HepG2 (cell line): ENCODE measurements around the gene OVOL3. TPM values are rescaled to one million over a fixed set of nuclear protein-coding genes. Genes with fewer than 3 reads are reported as not detected.

Source experiments
- ATAC-seq: fragments of 200-7000 bp; cut with Tn5 transposase; 3 replicates; pipeline ENCODE4 v1.9.1; 2020; ENCODE audit warnings: mild to moderate bottlenecking, moderate library complexity
- BruUV-seq: library from RNA; stranded (reverse); fragments of 400-500 nt; replicated peaks from 2 replicates; lab custom pipeline; 2021; lab: Mats Ljungman, UMichigan
- CTCF ChIA-PET: fragments of 300-600 bp; formaldehyde crosslinking; extraction: SDS; loops from one replicate; lab custom pipeline; 2021; ENCODE audit warnings: low total read pairs, inconsistent platforms, low intra/inter-chr PET ratio; lab: Yijun Ruan, JAX
- POLR2A ChIA-PET: fragments of 350-600 bp; sonication (Branson Sonifier 250); formaldehyde crosslinking; loops from one replicate; lab custom pipeline; 2020; ENCODE audit warnings: antibody characterized with exemption, inconsistent platforms; lab: Yijun Ruan, JAX
- DNase-seq: peaks from one replicate; pipeline ENCODE4 v3.0.0-alpha.2; 2015; ENCODE audit warnings: low spot score
- FAIRE-seq: peaks from 3 replicates; lab custom pipeline; 2011; peaks lifted over from hg19 to GRCh38; lab: Jason Lieb, UNC
- H2AFZ ChIP-seq: one replicate; pipeline ENCODE4 v1.6.1; 2011; ENCODE audit warnings: low read length, inconsistent platforms
- H3K27ac ChIP-seq: fragments of 300-600 bp; 3 replicates; pipeline ENCODE4 v1.8.0; 2011; ENCODE audit warnings: mixed run types, mild to moderate bottlenecking, mixed read lengths, low read length, inconsistent platforms; ENCODE audit not compliant: insufficient read depth; ENCODE audit errors: extremely low read length
- H3K27me3 ChIP-seq, 2 experiments: fragments of 200-600 bp in 1 of 2; 2 replicates in 1 of 2; 3 replicates in 1 of 2; pipeline versions ENCODE4 v1.6.0 to v1.8.0; 2011; ENCODE audit warnings: low read length in 2 of 2, mild to moderate bottlenecking in 2 of 2, moderate library complexity in 2 of 2, inconsistent platforms in 1 of 2; ENCODE audit not compliant: insufficient read depth in 2 of 2, control insufficient read depth in 1 of 2
- H3K36me3 ChIP-seq, 2 experiments: fragments of 200-600 bp in 1 of 2; replicated peaks in 1 of 2; 2 replicates in 1 of 2; 3 replicates in 1 of 2; pipeline versions ENCODE4 v1.5.1 to v1.8.0; 2011; ENCODE audit warnings: low read length in 2 of 2, inconsistent platforms in 1 of 2; ENCODE audit not compliant: insufficient read depth in 2 of 2, control insufficient read depth in 1 of 2
- H3K4me1 ChIP-seq: 2 replicates; pipeline ENCODE4 v1.5.1; 2012; ENCODE audit warnings: low read length, inconsistent platforms; ENCODE audit not compliant: insufficient read depth
- H3K4me2 ChIP-seq: 2 replicates; pipeline ENCODE4 v1.6.0; 2011; ENCODE audit warnings: low read depth, low read length, inconsistent platforms
- H3K4me3 ChIP-seq, 3 experiments: fragments of 200-600 bp in 1 of 3; sonication (generic), shearing (Covaris generic) in 1 of 3; replicated peaks in 1 of 3; 2 replicates each; pipeline ENCODE4 v1.5.1; 2011 to 2016; ENCODE audit warnings: low read length in 3 of 3, inconsistent platforms in 2 of 3, low read depth in 2 of 3, mild to moderate bottlenecking in 2 of 3, control low read depth in 1 of 3, mixed read lengths in 1 of 3; ENCODE audit not compliant: insufficient read depth in 1 of 3
- H3K79me2 ChIP-seq: one replicate; pipeline ENCODE4 v1.6.1; 2011; ENCODE audit warnings: low read length, inconsistent platforms; ENCODE audit not compliant: insufficient read depth
- H3K9ac ChIP-seq: 2 replicates; pipeline ENCODE4 v1.6.0; 2011; ENCODE audit warnings: mild to moderate bottlenecking, low read depth, low read length, inconsistent platforms; ENCODE audit not compliant: insufficient read depth
- H3K9me3 ChIP-seq: 2 replicates; pipeline ENCODE4 v1.5.1; 2012; ENCODE audit warnings: mild to moderate bottlenecking, low read length
- H4K20me1 ChIP-seq: 2 replicates; pipeline ENCODE4 v1.6.0; 2011; ENCODE audit warnings: inconsistent platforms, mild to moderate bottlenecking, low read length, moderate library complexity; ENCODE audit not compliant: insufficient read depth
- HCFC1 ChIP-seq: fragments of 150-350 bp; IDR thresholded peaks from 2 replicates; pipeline ENCODE4 v1.6.1; 2014; ENCODE audit warnings: low read depth, low read length
- POLR2G ChIP-seq: fragments of 200-400 bp; formaldehyde crosslinking; IDR thresholded peaks from 2 replicates; pipeline ENCODE4 v1.6.1; 2018; ENCODE audit warnings: mild to moderate bottlenecking, low read depth, low read length, moderate library complexity
- SNAPC2 ChIP-seq: sonication (generic); formaldehyde crosslinking; IDR thresholded peaks from 2 replicates; pipeline ENCODE4 v1.8.1; 2022; ENCODE audit warnings: mild to moderate bottlenecking, missing genetic modification reagents
- ZFP1 ChIP-seq: IDR thresholded peaks from 2 replicates; pipeline ENCODE4 v1.6.1; 2016
- ZNF572 ChIP-seq: sonication (generic); formaldehyde crosslinking; IDR thresholded peaks from 2 replicates; pipeline ENCODE4 v1.5.1; 2020; ENCODE audit warnings: mild to moderate bottlenecking, missing genetic modification reagents
- ZNF772 ChIP-seq: sonication (generic); formaldehyde crosslinking; IDR thresholded peaks from 2 replicates; pipeline ENCODE4 v1.5.0; 2020; ENCODE audit warnings: mild to moderate bottlenecking, missing genetic modification reagents
- WGBS: methylation state at CpG from one replicate; pipeline ENCODE4 v1.1.6; 2017; ENCODE audit warnings: low lambda C conversion rate; 5-methylcytosine and 5-hydroxymethylcytosine counted together
- in situ Hi-C: cut with HindIII; loops from 2 replicates; pipeline ENCODE4 v1.10.0; 2017; ENCODE audit warnings: low pct_unique_long_range_greater_than_20kb; ENCODE audit not compliant: extremely low pct_ligation_motif_present
- intact Hi-C: fragments of 100-400 bp; cut with micrococcal nuclease; formaldehyde crosslinking; loops from one replicate; pipeline ENCODE4 v1.10.0; 2022; ENCODE audit not compliant: unreplicated experiment
- polyA plus RNA-seq, 8 experiments: library from polyadenylated mRNA; depleted of rRNA in 3 of 8; stranded (reverse) in 7 of 8; unstranded in 1 of 8; fragments of >200 nt; fragmentation: Illumina TruSeq in 4 of 8; extraction: Trizol in 4 of 8; gene quantifications; 2 replicates each; pipeline versions ENCODE4 v1.2.1 to v1.2.3, GENCODE V29; 2011 to 2016; ENCODE audit warnings: low read depth in 4 of 8, missing spikeins in 1 of 8, mixed read lengths in 1 of 8; ENCODE audit not compliant: insufficient read depth in 1 of 8
- total RNA-seq, 5 experiments: library from RNA; depleted of rRNA; stranded (reverse); fragments of >200 nt; fragmentation: Illumina TruSeq; extraction: Trizol; gene quantifications; 2 replicates each; pipeline ENCODE4 v1.2.3, GENCODE V29; 2016; ENCODE audit warnings: low read depth in 1 of 5
- TF ChIP-seq, protein P1 (sequence below): sonication (generic); formaldehyde crosslinking; IDR thresholded peaks from 2 replicates; pipeline ENCODE4 v1.4.0; 2020; ENCODE audit warnings: missing genetic modification reagents
- TF ChIP-seq, protein P2 (sequence below): sonication (generic); formaldehyde crosslinking; IDR thresholded peaks from 2 replicates; pipeline ENCODE4 v1.4.0; 2020; ENCODE audit warnings: missing genetic modification reagents
- TF ChIP-seq, protein P3 (sequence below), 2 experiments: IDR thresholded peaks; 2 replicates each; pipeline ENCODE4 v1.6.1; 2011 to 2012; ENCODE audit warnings: low read length in 2 of 2, borderline replicate concordance in 1 of 2, low read depth in 1 of 2, mild to moderate bottlenecking in 1 of 2, moderate library complexity in 1 of 2

Gene OVOL3
- total and polyA plus RNA-seq, 2 of the 13 experiments (the other 11 are each of a cell fraction or from before 2014, with no cell fraction given): not detected

- 93% methylated on average over 6 of the region's 6 CpGs for WGBS
- DNase-seq (no peak), ATAC-seq (no peak), FAIRE-seq (no peak)
- Histone ChIP-seq H2AFZ (no peak overlapping the region), H3K4me2 (no peak overlapping the region), H3K4me3 (no peak overlapping the region), H3K27ac (no peak overlapping the region), H3K9ac (no peak overlapping the region), H3K27me3 (no peaks in the 10 kb centered on the region), H3K36me3 (peaks cover 15 to 28% of the 10 kb centered on the region in 2 experiments; a peak in 4 of 5 replicates), H4K20me1 (no peaks in the 10 kb centered on the region), H3K4me1 (no peaks in the 10 kb centered on the region), H3K79me2 (no peaks in the 10 kb centered on the region), H3K9me3 (no peaks in the 10 kb centered on the region)
- in situ Hi-C loops (no loop called here), intact Hi-C loops (no loop called here)
- BruUV-seq: no TSS peak
- ChIA-PET CTCF (no interaction called here), POLR2A (no interaction called here)
- TF ChIP-seq POLR2G: peak; percentile 37; the same call in 1 of the 2 replicates
- TF ChIP-seq SNAPC2 (CRISPR knock-in tag): no peak
Observed at GRCh38 chr19:36106441-36106840, 4.5 kb upstream of the OVOL3 start.

DNA sequence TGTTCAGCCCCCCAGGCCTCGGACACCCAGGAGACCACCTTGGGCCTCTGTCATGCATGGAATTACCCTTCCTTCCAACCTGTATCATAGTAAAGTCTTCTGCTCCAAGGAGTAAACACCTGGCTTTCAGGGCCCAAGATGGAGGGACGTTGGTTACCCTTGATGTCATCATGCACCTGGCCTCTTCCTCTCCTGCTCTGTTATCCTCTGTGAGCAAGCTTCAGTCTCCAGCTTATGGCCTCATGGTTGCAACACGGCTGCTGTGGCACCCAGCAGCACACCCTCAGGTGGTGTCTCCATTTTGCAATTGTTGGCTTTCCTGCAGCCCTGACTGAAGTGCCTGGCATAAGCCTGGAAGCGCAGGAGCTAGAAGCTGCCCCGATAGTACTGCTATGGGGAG, 4.0 kb upstream of the OVOL3 start:
- no peak overlapping the region for H3K27ac ChIP-seq
- H3K4me2 ChIP-seq: no peak overlapping the region
- no peak for DNase-seq
- ChIA-PET CTCF (no interaction called here), POLR2A (no interaction called here)
- H3K4me3 ChIP-seq: no peak overlapping the region
- WGBS: 90% methylated on average over 4 of the region's 5 CpGs
- no peak overlapping the region for H3K9ac ChIP-seq
- FAIRE-seq: no peak
- BruUV-seq: no TSS peak
- ATAC-seq: no peak
- peaks cover 12 to 28% of the 10 kb centered on the region in 2 experiments; a peak in 4 of 5 replicates for H3K36me3 ChIP-seq
- no peaks in the 10 kb centered on the region for H3K79me2 ChIP-seq
- H3K9me3 ChIP-seq: no peaks in the 10 kb centered on the region
- no peaks in the 10 kb centered on the region for H3K27me3 ChIP-seq
- H2AFZ ChIP-seq: no peak overlapping the region
- H4K20me1 ChIP-seq: no peaks in the 10 kb centered on the region
- H3K4me1 ChIP-seq: no peaks in the 10 kb centered on the region
- intact Hi-C loops (no loop called here), in situ Hi-C loops (no loop called here)
- TF ChIP-seq, protein P1, sequence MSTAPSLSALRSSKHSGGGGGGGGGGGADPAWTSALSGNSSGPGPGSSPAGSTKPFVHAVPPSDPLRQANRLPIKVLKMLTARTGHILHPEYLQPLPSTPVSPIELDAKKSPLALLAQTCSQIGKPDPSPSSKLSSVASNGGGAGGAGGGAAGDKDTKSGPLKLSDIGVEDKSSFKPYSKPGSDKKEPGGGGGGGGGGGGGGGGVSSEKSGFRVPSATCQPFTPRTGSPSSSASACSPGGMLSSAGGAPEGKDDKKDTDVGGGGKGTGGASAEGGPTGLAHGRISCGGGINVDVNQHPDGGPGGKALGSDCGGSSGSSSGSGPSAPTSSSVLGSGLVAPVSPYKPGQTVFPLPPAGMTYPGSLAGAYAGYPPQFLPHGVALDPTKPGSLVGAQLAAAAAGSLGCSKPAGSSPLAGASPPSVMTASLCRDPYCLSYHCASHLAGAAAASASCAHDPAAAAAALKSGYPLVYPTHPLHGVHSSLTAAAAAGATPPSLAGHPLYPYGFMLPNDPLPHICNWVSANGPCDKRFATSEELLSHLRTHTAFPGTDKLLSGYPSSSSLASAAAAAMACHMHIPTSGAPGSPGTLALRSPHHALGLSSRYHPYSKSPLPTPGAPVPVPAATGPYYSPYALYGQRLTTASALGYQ (CRISPR knock-in tag): no peak
- TF ChIP-seq ZNF572 (no peak), ZFP1 (CRISPR knock-in tag) (no peak), HCFC1 (no peak), ZNF772 (no peak)
- TF ChIP-seq, protein P2, sequence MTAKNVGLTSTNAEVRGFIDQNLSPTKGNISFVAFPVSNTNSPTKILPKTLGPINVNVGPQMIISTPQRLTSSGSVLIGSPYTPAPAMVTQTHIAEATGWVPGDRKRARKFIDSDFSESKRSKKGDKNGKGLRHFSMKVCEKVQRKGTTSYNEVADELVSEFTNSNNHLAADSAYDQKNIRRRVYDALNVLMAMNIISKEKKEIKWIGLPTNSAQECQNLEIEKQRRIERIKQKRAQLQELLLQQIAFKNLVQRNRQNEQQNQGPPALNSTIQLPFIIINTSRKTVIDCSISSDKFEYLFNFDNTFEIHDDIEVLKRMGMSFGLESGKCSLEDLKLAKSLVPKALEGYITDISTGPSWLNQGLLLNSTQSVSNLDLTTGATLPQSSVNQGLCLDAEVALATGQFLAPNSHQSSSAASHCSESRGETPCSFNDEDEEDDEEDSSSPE: no peak
- TF ChIP-seq, protein P3, sequence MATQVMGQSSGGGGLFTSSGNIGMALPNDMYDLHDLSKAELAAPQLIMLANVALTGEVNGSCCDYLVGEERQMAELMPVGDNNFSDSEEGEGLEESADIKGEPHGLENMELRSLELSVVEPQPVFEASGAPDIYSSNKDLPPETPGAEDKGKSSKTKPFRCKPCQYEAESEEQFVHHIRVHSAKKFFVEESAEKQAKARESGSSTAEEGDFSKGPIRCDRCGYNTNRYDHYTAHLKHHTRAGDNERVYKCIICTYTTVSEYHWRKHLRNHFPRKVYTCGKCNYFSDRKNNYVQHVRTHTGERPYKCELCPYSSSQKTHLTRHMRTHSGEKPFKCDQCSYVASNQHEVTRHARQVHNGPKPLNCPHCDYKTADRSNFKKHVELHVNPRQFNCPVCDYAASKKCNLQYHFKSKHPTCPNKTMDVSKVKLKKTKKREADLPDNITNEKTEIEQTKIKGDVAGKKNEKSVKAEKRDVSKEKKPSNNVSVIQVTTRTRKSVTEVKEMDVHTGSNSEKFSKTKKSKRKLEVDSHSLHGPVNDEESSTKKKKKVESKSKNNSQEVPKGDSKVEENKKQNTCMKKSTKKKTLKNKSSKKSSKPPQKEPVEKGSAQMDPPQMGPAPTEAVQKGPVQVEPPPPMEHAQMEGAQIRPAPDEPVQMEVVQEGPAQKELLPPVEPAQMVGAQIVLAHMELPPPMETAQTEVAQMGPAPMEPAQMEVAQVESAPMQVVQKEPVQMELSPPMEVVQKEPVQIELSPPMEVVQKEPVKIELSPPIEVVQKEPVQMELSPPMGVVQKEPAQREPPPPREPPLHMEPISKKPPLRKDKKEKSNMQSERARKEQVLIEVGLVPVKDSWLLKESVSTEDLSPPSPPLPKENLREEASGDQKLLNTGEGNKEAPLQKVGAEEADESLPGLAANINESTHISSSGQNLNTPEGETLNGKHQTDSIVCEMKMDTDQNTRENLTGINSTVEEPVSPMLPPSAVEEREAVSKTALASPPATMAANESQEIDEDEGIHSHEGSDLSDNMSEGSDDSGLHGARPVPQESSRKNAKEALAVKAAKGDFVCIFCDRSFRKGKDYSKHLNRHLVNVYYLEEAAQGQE (IDR thresholded peaks at IDR 0.05; ENCODE audit: borderline replicate concordance in 1 of 2, low read depth in 1 of 2, low read length in 2 of 2): no peak
